ENCODE results near the gene TAS2R40.
"Not testable (repeated sequence)": the region's sequence is repeated elsewhere in the genome, so short reads cannot be mapped to it uniquely, and the experiment has no call there.

TAS2R40 gene

GRCh38 chr7:143250822-143251221 lies 29.0 kb downstream of the TAS2R40 start:
- DNase-seq: no peak
- no peak for TF ChIP-seq POLR2A (IDR thresholded peaks at IDR 0.05; ENCODE audit: low read length)
- TF ChIP-seq GATA1 (IDR thresholded peaks at IDR 0.05; ENCODE audit: low read depth, low read length): no peak

GRCh38 chr7:143252006-143252405 lies 30.2 kb downstream of the TAS2R40 start:
- TF ChIP-seq GATA1 (IDR thresholded peaks at IDR 0.05; ENCODE audit: low read depth, low read length) (no peak), POLR2A (IDR thresholded peaks at IDR 0.05; ENCODE audit: low read length) (no peak)
- no peak for DNase-seq

- no peak for DNase-seq
- TF ChIP-seq GATA1 (IDR thresholded peaks at IDR 0.05; ENCODE audit: low read depth, low read length) (no peak), POLR2A (IDR thresholded peaks at IDR 0.05; ENCODE audit: low read length) (no peak)
Observed at GRCh38 chr7:143255564-143255963, 33.7 kb downstream of the TAS2R40 start.

GRCh38 chr7:143256325-143256724 lies 34.5 kb downstream of the TAS2R40 start:
- TF ChIP-seq POLR2A (IDR thresholded peaks at IDR 0.05; ENCODE audit: low read length) (no peak), GATA1 (IDR thresholded peaks at IDR 0.05; ENCODE audit: low read depth, low read length) (no peak)

GRCh38 chr7:143256932-143257331 lies 35.1 kb downstream of the TAS2R40 start:
- peak; percentile 40 to 56 for DNase-seq
- no peak for TF ChIP-seq POLR2A (IDR thresholded peaks at IDR 0.05; ENCODE audit: low read length)
- no peak for TF ChIP-seq GATA1 (IDR thresholded peaks at IDR 0.05; ENCODE audit: low read depth, low read length)

More at GRCh38 chr7:143256325-143256724, 34.5 kb downstream of the TAS2R40 start:
- peak; percentile 14 to 17 for DNase-seq

- TF ChIP-seq POLR2A (IDR thresholded peaks at IDR 0.05; ENCODE audit: low read length): no peak
- TF ChIP-seq GATA1 (IDR thresholded peaks at IDR 0.05; ENCODE audit: low read depth, low read length): no peak
Observed at GRCh38 chr7:143257501-143257900, 35.7 kb downstream of the TAS2R40 start.

GRCh38 chr7:143258831-143259230 lies 37.0 kb downstream of the TAS2R40 start:
- peak; percentile 56 to 57 for DNase-seq
- TF ChIP-seq POLR2A (IDR thresholded peaks at IDR 0.05; ENCODE audit: low read length) (no peak), GATA1 (IDR thresholded peaks at IDR 0.05; ENCODE audit: low read depth, low read length) (no peak)

More at GRCh38 chr7:143257501-143257900, 35.7 kb downstream of the TAS2R40 start:
- no peak for DNase-seq

- no peak for TF ChIP-seq GATA1 (IDR thresholded peaks at IDR 0.05; ENCODE audit: low read depth, low read length)
- TF ChIP-seq POLR2A (IDR thresholded peaks at IDR 0.05; ENCODE audit: low read length): no peak
- DNase-seq: no peak
Observed at GRCh38 chr7:143259765-143260164, 37.9 kb downstream of the TAS2R40 start.

GRCh38 chr7:143261901-143262300 lies 40.1 kb downstream of the TAS2R40 start:
- peak in 1 of 2 experiments; percentile 7 for DNase-seq
- TF ChIP-seq GATA1 (IDR thresholded peaks at IDR 0.05; ENCODE audit: low read depth, low read length) (no peak), POLR2A (IDR thresholded peaks at IDR 0.05; ENCODE audit: low read length) (no peak)

- TF ChIP-seq GATA1 (IDR thresholded peaks at IDR 0.05; ENCODE audit: low read depth, low read length) (no peak), POLR2A (IDR thresholded peaks at IDR 0.05; ENCODE audit: low read length) (peak; percentile 74)
- peak; percentile 73 for DNase-seq
Observed at GRCh38 chr7:143263266-143264195, 41.7 kb downstream of the TAS2R40 start, which contains the start of gene GSTK1. Gene GSTK1, plus strand, starts transcription at chr7:143263441. Its CDS starts 73 bp downstream, at chr7:143263514.

- DNase-seq: not testable (repeated sequence)
Observed at GRCh38 chr7:143264196-143264568, 42.3 kb downstream of the TAS2R40 start.

- no peak for TF ChIP-seq GATA1 (IDR thresholded peaks at IDR 0.05; ENCODE audit: low read depth, low read length)
- no peak for TF ChIP-seq POLR2A (IDR thresholded peaks at IDR 0.05; ENCODE audit: low read length)
- DNase-seq: no peak
Observed at GRCh38 chr7:143265017-143265693, 43.3 kb downstream of the TAS2R40 start.

- TF ChIP-seq GATA1 (IDR thresholded peaks at IDR 0.05; ENCODE audit: low read depth, low read length) (no peak), POLR2A (IDR thresholded peaks at IDR 0.05; ENCODE audit: low read length) (no peak)
- DNase-seq: no peak
Observed at GRCh38 chr7:143269251-143269650, 47.4 kb downstream of the TAS2R40 start.

GRCh38 chr7:143271240-143271639 lies 49.4 kb downstream of the TAS2R40 start:
- no peak for DNase-seq

More at GRCh38 chr7:143271240-143271639, 49.4 kb downstream of the TAS2R40 start:
- no peak for TF ChIP-seq POLR2A (IDR thresholded peaks at IDR 0.05; ENCODE audit: low read length)
- no peak for TF ChIP-seq GATA1 (IDR thresholded peaks at IDR 0.05; ENCODE audit: low read depth, low read length)
